Skin epidermis (tissue), 12 donors: ENCODE results near the gene KRT78.
A peak's percentile ranks its signal among the peaks of the same experiment; 100 is the strongest.

Experiments used
- H3K27ac ChIP-seq, 21 experiments: fragments of 200-600 bp; sonication (generic) in 11 of 21; one replicate each; pipeline ENCODE4 v1.5.0; 2020; ENCODE audit warnings: mild to moderate bottlenecking in 3 of 21, inconsistent platforms in 2 of 21, moderate library complexity in 2 of 21
- H3K4me3 ChIP-seq, 7 experiments: fragments of 200-600 bp; sonication (generic) in 2 of 7; one replicate each; pipeline ENCODE4 v1.5.0; 2020; ENCODE audit warnings: inconsistent platforms in 2 of 7, mild to moderate bottlenecking in 2 of 7, moderate library complexity in 1 of 7

The KRT78 gene

GRCh38 chr12:52817003-52817698 is 31.6 kb downstream of the KRT78 start:
- Histone ChIP-seq H3K27ac (no peak overlapping the region), H3K4me3 (no peak overlapping the region)

DNA sequence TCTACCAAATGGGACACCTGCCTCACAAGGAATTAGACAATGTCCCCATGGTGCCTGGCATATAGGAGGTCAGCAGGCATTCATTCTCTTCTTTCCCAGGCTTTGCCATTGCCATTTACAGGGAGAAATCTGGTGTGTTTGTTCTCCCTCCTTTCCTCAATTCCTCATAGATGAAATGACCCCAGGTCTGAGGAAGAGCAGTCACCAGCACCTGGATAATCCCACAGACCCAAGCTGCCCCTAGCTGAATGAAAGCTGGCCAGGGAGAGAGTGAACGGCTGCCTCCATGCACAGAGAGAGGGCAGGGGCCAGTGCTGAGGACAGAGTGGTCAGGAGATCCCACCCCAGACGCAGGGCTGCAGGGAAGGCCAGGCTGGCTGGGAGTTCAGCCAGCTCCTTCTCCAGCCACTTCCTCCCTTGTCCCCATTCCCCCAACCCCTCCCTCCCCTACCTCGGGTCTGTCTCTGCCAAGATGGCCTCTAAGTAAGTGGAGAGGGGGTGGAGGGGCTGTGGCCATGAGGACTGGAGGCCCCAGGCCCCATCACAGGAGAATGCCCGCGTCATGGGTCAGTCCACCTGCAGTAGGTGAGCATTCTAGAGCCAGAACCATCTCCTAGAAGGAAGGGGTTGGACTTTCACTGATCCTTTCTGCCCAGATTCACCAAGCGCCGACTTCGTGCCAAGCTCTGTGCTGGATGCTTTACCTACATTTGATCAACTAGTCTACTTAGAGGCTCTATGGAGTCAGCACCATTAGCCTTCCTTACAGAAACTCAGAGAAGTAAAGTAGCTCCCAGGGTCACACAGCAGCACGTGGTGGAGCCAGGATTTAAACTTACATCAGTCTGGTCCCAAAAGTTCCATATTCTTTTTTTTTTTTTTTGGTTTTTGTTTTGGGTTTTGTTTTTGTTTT is 32.9 kb downstream of the KRT78 start:
- no peak overlapping the region for H3K27ac ChIP-seq

GRCh38 chr12:52815161-52815560 is 33.6 kb downstream of the KRT78 start:
- Histone ChIP-seq H3K4me3 (no peak overlapping the region), H3K27ac (no peak overlapping the region)

More for the DNA sequence above, 32.9 kb downstream of the KRT78 start:
- H3K4me3 ChIP-seq = no peak overlapping the region

GRCh38 chr12:52814710-52815155 is 34.1 kb downstream of the KRT78 start:
- Histone ChIP-seq H3K27ac (peak overlapping the region in 1 of 21 experiments; percentile 6), H3K4me3 (no peak overlapping the region)

GRCh38 chr12:52813885-52814709 is 34.7 kb downstream of the KRT78 start, which contains the start of gene KRT4:
TSS of gene KRT4 (minus strand) at chr12:52814116. CDS start at chr12:52814058, 58 bp downstream.
- Histone ChIP-seq H3K4me3 (no peak within 1 kb of the TSS), H3K27ac (peak within 1 kb of the TSS in 1 of 21 experiments; percentile 6)

- Histone ChIP-seq H3K4me3 (no peak overlapping the region), H3K27ac (no peak overlapping the region)
Observed at GRCh38 chr12:52813203-52813819, 35.5 kb downstream of the KRT78 start.

DNA sequence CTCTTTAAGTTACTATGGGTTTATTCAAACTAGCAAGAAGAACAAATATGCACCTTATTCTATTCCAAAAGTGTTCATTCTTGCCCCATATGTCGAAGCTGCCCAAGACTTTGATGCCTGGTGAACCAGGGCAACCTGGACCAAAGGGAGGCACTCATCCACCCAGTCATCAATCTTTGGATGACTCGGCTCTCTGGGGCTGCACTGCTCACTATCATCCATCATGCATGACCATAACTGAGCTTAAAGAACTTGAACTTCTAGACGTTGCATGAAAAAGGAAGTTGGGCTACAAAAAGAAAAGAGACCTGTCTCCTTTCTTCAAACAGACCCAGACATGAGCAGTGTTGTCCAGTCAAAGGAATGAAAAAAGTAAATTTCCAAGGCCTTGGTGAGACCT is 36.0 kb downstream of the KRT78 start:
- H3K27ac ChIP-seq = no peak overlapping the region
- no peak overlapping the region for H3K4me3 ChIP-seq

DNA sequence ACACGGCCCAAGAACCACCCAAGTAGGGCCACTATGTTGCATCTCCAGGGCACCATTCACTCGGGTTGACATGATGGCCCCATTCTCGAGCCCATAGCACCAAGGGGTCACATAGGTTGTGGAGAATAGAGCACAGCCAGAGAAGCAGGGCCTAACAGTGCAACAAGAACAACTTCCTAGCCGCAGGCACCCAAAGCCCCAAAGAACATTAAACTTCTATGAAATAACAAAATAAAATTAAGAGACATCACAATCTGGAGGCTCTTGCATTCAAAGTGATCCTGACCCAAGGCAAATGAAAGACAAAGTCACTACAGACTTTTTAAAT is 36.8 kb downstream of the KRT78 start:
- no peak overlapping the region for H3K27ac ChIP-seq
- H3K4me3 ChIP-seq = no peak overlapping the region

GRCh38 chr12:52811191-52812072 is 37.4 kb downstream of the KRT78 start:
- H3K4me3 ChIP-seq = no peak overlapping the region
- no peak overlapping the region for H3K27ac ChIP-seq

DNA sequence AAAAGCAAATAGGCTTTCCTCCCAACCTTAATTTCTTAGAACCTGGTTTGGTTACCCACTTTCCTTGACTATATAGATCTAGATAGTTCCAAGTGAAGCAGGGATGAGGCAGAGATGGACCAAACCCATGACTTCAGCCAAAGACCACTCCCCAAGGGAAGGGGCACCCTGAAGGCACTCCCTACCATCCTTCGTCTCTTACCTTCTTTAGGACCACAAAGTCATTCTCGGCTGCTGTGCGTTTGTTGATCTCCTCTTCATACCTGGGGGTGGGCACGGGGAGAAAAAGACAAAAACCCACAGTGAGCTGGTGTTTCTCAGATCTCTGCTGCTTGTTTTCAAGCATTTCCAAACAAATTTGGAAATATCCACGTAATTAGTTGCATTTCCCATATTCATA is 38.2 kb downstream of the KRT78 start:
- H3K27ac ChIP-seq = no peak overlapping the region
- H3K4me3 ChIP-seq = no peak overlapping the region

DNA sequence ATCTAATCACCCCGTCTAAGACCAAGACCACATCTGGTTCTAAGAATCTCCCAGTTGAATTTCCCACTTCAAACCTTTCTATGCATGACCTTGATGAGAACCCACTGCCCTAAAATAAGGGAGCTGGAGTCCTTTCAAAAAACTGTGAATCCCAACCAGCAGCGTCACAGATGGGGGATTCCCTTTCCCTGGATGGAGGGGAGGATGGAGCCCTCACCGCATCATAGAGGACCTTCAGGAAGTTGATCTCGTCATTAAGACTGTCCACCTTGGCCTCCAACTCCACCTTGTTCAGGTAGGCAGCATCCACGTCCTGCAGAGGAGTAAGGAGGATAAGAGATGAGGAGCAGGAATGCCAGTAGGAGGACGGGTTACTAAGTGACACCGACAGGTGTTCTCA is 39.6 kb downstream of the KRT78 start:
- Histone ChIP-seq H3K27ac (no peak overlapping the region), H3K4me3 (no peak overlapping the region)

DNA sequence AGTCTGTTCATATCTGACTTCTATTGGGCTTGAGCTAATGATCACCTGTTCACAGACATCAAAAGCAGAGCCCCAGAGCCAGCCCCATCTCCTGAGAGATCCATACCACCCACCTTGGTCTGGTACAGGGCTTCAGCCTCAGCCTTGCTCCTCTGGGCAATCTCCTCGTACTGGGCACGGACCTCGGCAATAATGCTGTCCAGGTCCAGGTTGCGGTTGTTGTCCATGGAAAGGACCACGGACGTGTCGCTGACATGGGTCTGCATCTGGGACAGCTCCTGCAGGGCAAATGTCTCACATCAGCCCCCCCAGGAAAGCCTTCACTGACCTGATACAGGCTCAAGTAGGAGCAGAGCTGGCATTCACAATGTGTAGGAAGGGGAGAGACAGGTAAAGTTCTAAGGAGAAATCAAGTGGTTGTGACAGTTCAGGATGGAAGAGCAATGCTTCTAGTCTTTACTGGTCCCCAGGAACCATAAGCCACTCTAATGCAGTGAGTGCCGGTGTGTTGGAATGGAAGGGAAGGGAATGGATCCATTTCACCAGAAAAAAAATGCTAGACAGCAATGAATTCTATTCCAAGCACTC is 40.1 kb downstream of the KRT78 start:
- H3K27ac ChIP-seq = no peak overlapping the region
- H3K4me3 ChIP-seq = no peak overlapping the region

DNA sequence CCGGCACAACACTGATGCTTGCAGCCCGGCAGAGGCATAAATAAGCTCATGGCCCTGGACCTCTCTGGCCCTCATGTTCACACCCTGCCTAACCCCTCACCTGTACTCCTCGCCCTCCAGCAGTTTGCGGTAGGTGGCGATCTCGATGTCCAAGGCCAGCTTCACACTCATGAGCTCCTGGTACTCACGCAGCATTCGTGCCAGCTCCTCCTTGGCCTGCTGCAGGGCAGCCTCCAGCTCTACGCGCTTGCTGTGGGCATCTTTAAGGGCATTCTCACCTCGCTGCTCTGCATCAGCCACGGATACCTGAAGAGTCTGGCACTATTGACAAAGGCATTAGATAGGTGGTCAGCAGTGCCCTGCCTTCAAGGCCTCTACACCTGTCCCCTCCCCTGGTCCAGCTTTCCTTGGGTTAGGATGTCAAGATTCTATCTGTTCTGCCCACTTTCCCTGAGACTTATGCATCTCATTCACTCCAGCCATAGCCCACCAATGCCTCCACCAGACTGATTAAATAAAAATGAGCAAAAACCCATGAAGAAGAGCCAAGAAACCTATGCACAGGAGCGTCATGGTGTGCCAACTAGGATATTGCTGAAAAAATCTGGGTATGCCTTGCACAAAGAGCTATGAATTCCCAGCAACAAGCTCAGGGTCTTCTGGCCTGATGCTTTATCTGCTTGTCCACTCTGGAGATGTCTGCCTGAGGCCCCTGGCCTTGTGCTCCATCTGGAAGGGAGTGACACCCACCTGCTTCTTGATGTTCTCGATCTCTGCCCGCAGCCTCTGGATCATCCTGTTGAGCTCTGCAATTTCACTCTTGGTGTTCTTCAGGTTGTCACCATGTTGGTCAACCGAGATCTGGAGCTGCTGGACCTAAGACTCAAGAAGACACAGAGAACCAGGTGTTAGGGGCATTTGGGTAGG is 41.0 kb downstream of the KRT78 start:
- no peak overlapping the region for H3K4me3 ChIP-seq
- no peak overlapping the region for H3K27ac ChIP-seq

- Histone ChIP-seq H3K4me3 (no peak overlapping the region), H3K27ac (no peak overlapping the region)
Observed at GRCh38 chr12:52806821-52807543, 41.8 kb downstream of the KRT78 start.

GRCh38 chr12:52806169-52806811 is 42.5 kb downstream of the KRT78 start:
- no peak overlapping the region for H3K27ac ChIP-seq

GRCh38 chr12:52805739-52806138 is 43.1 kb downstream of the KRT78 start:
- H3K4me3 ChIP-seq = no peak overlapping the region
- no peak overlapping the region for H3K27ac ChIP-seq

More at GRCh38 chr12:52806169-52806811, 42.5 kb downstream of the KRT78 start:
- H3K4me3 ChIP-seq = no peak overlapping the region
